Smooth muscle cell (in vitro differentiated cells): ENCODE data around the gene EIF3F. TPM values are rescaled to one million over a fixed set of nuclear protein-coding genes. Genes with fewer than 3 reads are reported as not detected.

ENCODE experiments used
- DNase-seq: peaks from one replicate; lab custom pipeline; 2025; ENCODE audit not compliant: unreplicated experiment; lab: John Stamatoyannopoulos, UW
- H2AFZ ChIP-seq: fragments of 200-600 bp; sonication (generic); 2 replicates; pipeline ENCODE4 v1.6.0; 2016; ENCODE audit warnings: antibody characterized with exemption, low read depth, mild to moderate bottlenecking
- H3F3A ChIP-seq: fragments of 200-600 bp; sonication (generic); 2 replicates; pipeline ENCODE4 v1.6.0; 2017; ENCODE audit warnings: antibody characterized with exemption, low read depth
- H3K27ac ChIP-seq: fragments of 200-600 bp; sonication (generic); 2 replicates; pipeline ENCODE4 v1.5.1; 2016; ENCODE audit warnings: low read depth, mild to moderate bottlenecking
- H3K27me3 ChIP-seq: fragments of 200-600 bp; sonication (generic); 2 replicates; pipeline ENCODE4 v1.6.1; 2016; ENCODE audit warnings: low read depth, mild to moderate bottlenecking
- H3K36me3 ChIP-seq: fragments of 200-600 bp; sonication (generic); 2 replicates; pipeline ENCODE4 v1.5.1; 2016; ENCODE audit warnings: low read depth
- H3K4me1 ChIP-seq: fragments of 200-600 bp; sonication (generic); 2 replicates; pipeline ENCODE4 v1.5.1; 2016; ENCODE audit warnings: low read depth
- H3K4me2 ChIP-seq: fragments of 200-600 bp; sonication (generic); 2 replicates; pipeline ENCODE4 v1.6.0; 2016; ENCODE audit warnings: mild to moderate bottlenecking
- H3K4me3 ChIP-seq: fragments of 200-600 bp; sonication (generic); 2 replicates; pipeline ENCODE4 v1.5.1; 2016; ENCODE audit warnings: mild to moderate bottlenecking
- H3K79me2 ChIP-seq: fragments of 200-600 bp; sonication (generic); 2 replicates; pipeline ENCODE4 v1.6.0; 2016; ENCODE audit warnings: low read depth, mild to moderate bottlenecking
- H3K9ac ChIP-seq: fragments of 200-600 bp; sonication (generic); 2 replicates; pipeline ENCODE4 v1.6.0; 2016; ENCODE audit warnings: low read depth
- H3K9me3 ChIP-seq: fragments of 200-600 bp; sonication (generic); replicated peaks from 2 replicates; pipeline ENCODE4 v1.5.1; 2016; ENCODE audit warnings: low read depth
- H4K20me1 ChIP-seq: fragments of 200-600 bp; sonication (generic); 2 replicates; pipeline ENCODE4 v1.6.0; 2016; ENCODE audit warnings: low read depth
- CTCF ChIP-seq: fragments of 200-600 bp; sonication (generic); IDR thresholded peaks from 2 replicates; pipeline ENCODE4 v1.5.1; 2017; ENCODE audit warnings: borderline replicate concordance, mild to moderate bottlenecking, antibody characterized with exemption; ENCODE audit not compliant: insufficient read depth, poor library complexity, severe bottlenecking
- WGBS: methylation state at CpG from one replicate; pipeline ENCODE4 v1.1.7; 2016; ENCODE audit warnings: low lambda C conversion rate; 5-methylcytosine and 5-hydroxymethylcytosine counted together
- polyA plus RNA-seq: library from polyadenylated mRNA; unstranded; fragments of >200 nt; fragmentation: Nextera tagmentation; extraction: Ambion mirVana; gene quantifications from 2 replicates; pipeline ENCODE4 v1.2.1, GENCODE V29; 2016
- total RNA-seq: library from RNA; depleted of rRNA; stranded (reverse); fragments of >200 nt; gene quantifications from 2 replicates; pipeline ENCODE4 v1.2.3, GENCODE V29; 2014

Gene EIF3F
- total and polyA plus RNA-seq, 2 experiments from 2014 or later, result 148 to 199 TPM

- peaks cover 11% of the 10 kb centered on the region for H3K4me1 ChIP-seq
- H3K79me2 ChIP-seq, result no peaks in the 10 kb centered on the region
- TF ChIP-seq CTCF, result no peak
- peak overlapping the region; percentile 99 for H3K4me2 ChIP-seq
- peak overlapping the region; percentile 64 for H3K4me3 ChIP-seq
- no peaks in the 10 kb centered on the region for H4K20me1 ChIP-seq
- no peak overlapping the region for H3K27ac ChIP-seq
- peaks cover 54% of the 10 kb centered on the region for H3K27me3 ChIP-seq
- no peaks in the 10 kb centered on the region for H3K36me3 ChIP-seq
- peak overlapping the region; percentile 72 for H2AFZ ChIP-seq
- peak overlapping the region; percentile 78 for H3K9ac ChIP-seq
- H3F3A ChIP-seq, result no peaks in the 10 kb centered on the region
- 5% methylated on average over 62 of the region's 62 CpGs for WGBS
- no peaks in the 10 kb centered on the region for H3K9me3 ChIP-seq
- no peak for DNase-seq
Observed at GRCh38 chr11:8018484-8019313, 31.6 kb downstream of the EIF3F start.

- Histone ChIP-seq H3K36me3 (no peaks in the 10 kb centered on the region), H2AFZ (peak overlapping the region; percentile 72), H3K27me3 (peaks cover 54% of the 10 kb centered on the region), H3K27ac (no peak overlapping the region), H4K20me1 (no peaks in the 10 kb centered on the region), H3K4me2 (peak overlapping the region; percentile 99), H3F3A (no peaks in the 10 kb centered on the region), H3K4me1 (peaks cover 11% of the 10 kb centered on the region), H3K4me3 (peak overlapping the region; percentile 64), H3K9ac (peak overlapping the region; percentile 78), H3K9me3 (no peaks in the 10 kb centered on the region), H3K79me2 (no peaks in the 10 kb centered on the region)
- WGBS, result 2% methylated on average over 52 of the region's 84 CpGs
- no peak for DNase-seq
- no peak for TF ChIP-seq CTCF
Observed at GRCh38 chr11:8019314-8020243, 32.4 kb downstream of the EIF3F start.

GRCh38 chr11:8020244-8020597 is 33.1 kb downstream of the EIF3F start:
- Histone ChIP-seq H3K27me3 (peaks cover 54% of the 10 kb centered on the region), H3K9me3 (no peaks in the 10 kb centered on the region), H4K20me1 (no peaks in the 10 kb centered on the region), H3K9ac (no peak overlapping the region), H2AFZ (no peak overlapping the region), H3K36me3 (no peaks in the 10 kb centered on the region), H3K4me1 (peaks cover 11% of the 10 kb centered on the region), H3K4me3 (peak overlapping the region; percentile 64), H3K27ac (no peak overlapping the region), H3F3A (no peaks in the 10 kb centered on the region), H3K4me2 (peak overlapping the region; percentile 99), H3K79me2 (no peaks in the 10 kb centered on the region)
- WGBS, result 72% methylated on average over 7 of the region's 7 CpGs
- TF ChIP-seq CTCF, result no peak
- no peak for DNase-seq
